IPS-18c (cell line): ENCODE measurements around the gene SUPT4H1.
"Not testable (repeated sequence)": the region's sequence is repeated elsewhere in the genome, so short reads cannot be mapped to it uniquely, and the experiment has no call there.

Experiments used
- H3K4me3 ChIP-seq: 2 replicates; pipeline ENCODE4 v1.7.0; 2013; ENCODE audit warnings: low read depth, mild to moderate bottlenecking, low read length, moderate library complexity; ENCODE audit not compliant: insufficient read depth
- H3K9me3 ChIP-seq: one replicate; pipeline ENCODE4 v1.6.1; 2013; ENCODE audit warnings: mild to moderate bottlenecking, low read length, moderate library complexity; ENCODE audit not compliant: control insufficient read depth, insufficient read depth

SUPT4H1 gene

DNA sequence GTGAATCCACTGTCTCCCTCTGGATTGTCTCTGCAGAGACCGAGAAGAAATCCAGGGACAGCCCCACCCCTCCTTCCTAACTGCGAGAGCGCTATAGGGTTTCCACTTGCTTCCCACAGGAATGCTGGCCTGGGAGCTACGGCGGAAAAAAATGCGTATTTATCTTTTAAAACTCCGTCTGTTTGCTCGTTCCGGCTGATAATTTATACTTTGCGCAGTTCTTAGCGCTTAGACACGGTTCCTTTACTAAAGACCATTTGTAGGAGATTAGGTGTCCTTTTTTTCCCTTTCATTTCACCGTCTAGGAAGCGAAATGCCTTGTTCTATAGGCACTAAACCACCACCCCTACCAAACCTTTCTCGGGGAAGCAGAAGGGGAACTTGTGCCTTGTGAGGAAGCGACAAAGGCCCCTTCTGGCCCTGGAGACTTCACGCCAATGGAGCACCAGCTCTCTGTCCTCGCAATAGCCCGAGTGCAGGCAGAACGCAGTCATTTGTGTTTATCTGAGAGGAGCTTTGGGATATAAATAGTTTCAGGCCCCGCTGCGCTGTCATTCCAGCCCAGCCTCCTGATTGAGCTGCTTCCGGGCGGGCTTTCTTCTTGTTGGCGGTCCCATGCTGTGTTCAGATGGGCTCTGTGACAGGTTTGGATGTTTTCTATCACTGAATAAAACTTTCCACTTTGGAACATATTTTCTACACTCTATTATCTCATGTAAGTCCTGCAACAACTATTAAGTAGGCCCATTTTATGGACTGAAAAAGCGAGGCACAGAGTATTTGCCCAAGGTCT is 791 bp upstream of the SUPT4H1 start:
- Histone ChIP-seq H3K4me3 (peak overlapping the region; percentile 95), H3K9me3 (no peaks in the 10 kb centered on the region)

DNA sequence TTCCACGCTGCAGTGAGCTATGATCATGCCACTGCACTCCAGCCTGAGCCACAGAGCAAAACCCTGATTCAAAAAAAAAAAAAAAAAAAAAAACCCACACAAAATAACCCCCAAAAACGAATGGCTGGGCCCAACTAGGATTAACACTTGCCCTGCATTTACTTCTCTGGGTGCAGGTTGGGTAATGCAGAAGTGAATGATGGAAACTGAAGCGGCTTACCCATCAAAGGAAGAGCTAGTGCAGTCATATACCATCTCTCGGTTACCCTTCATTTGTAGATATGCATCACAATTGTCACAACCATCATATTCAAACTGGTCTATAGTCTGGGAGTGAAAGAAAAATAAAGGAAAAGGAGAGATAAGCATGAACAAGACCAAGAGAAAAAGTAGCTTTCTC is 819 bp downstream of the SUPT4H1 start:
- no peaks in the 10 kb centered on the region for H3K9me3 ChIP-seq

DNA sequence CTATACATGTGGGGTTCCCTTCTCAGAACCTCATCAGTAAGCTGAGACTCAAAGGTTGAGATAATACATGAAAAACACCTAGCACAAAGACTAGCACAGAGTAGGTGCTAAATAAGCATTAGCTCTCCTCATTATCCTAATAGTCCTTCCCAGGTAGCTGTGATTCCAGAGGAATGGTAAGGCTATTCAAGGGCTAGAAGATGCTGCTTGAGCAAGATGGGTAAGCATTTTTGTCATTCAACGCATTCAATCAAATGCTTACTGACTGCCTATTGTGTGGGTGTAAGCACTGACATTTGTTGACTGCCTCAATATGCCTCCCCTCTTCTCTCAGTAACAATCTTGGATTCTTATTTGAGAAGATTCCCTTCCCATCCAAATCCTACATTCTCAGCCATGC is 4.0 kb downstream of the SUPT4H1 start:
- Histone ChIP-seq H3K9me3 (no peaks in the 10 kb centered on the region), H3K4me3 (no peak overlapping the region)

More for the DNA sequence above, 819 bp downstream of the SUPT4H1 start:
- H3K4me3 ChIP-seq: peak overlapping the region; percentile 95

DNA sequence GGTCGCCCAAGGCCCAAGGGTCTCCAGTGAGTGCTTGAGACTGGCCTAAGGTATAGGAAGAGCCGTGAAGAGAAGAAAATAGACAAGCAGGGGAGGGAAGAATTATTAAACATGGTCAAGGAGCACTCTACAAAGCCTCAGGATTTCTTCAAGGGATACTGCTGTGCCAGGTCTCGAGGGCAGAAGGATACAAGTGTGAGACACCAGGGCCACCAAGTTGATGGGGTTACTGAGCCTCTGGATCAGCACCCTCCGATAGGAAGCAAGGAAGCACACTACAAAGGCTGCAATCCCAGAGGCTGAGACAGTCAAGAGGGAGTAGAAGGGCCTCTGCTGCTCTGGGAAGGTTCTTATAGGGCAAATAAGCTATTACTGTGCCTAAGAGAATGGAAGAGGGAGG is 6.5 kb downstream of the SUPT4H1 start:
- Histone ChIP-seq H3K9me3 (no peaks in the 10 kb centered on the region), H3K4me3 (no peak overlapping the region)

DNA sequence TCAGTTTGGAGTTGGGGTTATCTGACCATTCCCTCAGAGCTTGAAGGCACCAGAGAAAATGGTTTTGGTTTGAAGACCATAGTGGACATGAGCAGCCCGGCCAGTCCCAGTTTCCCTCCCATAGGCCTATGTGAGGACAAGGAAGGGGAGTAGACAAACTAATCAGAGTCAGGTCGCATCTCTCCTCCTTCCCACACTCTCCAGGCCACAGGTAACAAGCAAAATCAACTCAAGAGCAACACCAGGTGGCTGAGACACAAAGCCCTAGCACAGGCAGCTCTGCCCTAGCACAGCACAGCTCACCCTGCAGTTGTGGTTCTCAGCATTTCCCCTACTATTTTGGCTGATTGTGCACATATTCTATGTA is 7.2 kb downstream of the SUPT4H1 start:
- no peak overlapping the region for H3K4me3 ChIP-seq
- H3K9me3 ChIP-seq: no peaks in the 10 kb centered on the region

DNA sequence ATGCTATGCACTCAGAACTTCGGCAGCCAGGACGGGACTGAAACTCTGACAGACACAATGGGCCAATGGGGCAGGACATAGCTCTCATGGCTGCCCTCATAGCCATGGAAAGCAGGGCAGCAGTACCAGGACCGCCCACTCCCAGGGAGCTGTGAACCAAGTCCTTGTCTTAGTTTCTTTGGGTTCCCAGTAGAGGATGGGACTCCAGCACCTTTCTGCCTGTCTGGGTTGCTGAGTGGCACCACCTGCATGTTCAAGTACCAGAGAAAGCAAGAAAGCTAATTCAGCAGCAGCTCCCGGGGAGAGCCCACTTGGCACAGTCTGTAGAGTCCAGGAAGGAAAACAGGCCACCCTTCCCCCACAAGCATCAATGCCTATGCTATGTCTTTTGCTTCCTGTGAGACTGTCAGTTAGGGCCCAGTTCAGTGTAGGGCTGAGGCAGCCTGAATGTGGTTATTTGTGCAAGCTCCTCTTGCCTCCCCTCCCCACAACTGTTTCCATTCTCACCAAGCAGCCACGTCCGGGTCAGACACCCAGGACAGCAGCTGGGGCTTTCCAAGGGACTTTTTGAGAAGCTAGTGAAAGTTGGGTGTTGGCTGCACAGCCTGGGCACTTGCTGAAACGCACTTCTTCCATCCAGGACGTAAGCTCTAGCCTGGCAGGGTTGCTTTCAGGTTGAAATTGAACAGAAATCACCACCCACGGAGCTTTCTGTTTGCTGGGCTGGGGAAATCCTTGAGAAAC is 7.8 kb downstream of the SUPT4H1 start:
- H3K4me3 ChIP-seq: no peak overlapping the region
- no peaks in the 10 kb centered on the region for H3K9me3 ChIP-seq

DNA sequence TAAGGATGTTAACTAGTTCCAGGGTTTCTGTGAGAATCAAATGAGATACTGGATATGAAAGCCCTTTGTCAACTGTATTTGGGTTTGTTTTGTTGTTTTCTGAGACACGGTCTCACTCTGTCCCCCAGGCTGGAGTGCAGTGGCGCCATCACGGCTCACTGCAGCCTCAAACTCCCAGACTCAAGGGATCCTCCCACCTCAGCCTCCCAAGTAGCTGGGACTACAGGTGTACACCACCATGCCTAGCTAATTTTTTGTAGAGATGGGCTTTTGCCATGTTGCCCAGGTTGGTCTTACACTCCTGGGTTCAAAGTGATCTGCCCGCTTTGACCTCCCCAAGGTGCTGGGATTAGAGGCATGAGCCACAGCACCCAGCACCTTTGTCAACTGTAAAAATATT is 8.9 kb downstream of the SUPT4H1 start:
- Histone ChIP-seq H3K9me3 (no peaks in the 10 kb centered on the region), H3K4me3 (no peak overlapping the region)

DNA sequence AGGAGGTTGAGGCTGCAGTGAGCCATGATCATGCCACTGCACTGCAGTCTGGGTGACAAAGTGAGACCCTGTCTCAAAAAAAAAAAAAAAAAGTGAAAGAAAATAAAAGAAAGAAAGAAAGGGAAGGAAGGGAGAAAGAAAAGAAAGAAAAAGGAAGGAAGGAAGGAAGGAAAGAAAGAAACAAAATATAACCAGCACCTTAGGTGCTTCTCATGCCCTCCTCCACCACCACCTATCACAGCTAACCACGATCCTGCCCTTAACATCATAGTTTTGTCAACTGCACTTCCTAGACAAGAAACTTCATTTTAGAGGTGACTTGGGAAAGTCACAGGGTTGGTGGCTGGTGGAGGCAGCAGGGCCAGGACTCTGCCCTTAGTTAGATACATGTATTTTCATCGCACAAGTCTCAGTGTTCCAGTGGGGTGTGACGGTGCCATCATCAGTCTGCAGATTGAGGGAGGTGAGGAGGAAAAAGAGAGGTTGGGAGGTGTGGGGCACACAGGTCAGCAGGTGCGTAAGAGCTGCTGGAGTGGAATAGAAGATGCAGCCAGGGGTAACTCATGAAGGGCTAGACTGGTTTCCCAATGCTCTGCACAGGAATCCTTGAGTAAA is 10.0 kb downstream of the SUPT4H1 start:
- H3K9me3 ChIP-seq: no peaks in the 10 kb centered on the region
- H3K4me3 ChIP-seq: no peak overlapping the region

DNA sequence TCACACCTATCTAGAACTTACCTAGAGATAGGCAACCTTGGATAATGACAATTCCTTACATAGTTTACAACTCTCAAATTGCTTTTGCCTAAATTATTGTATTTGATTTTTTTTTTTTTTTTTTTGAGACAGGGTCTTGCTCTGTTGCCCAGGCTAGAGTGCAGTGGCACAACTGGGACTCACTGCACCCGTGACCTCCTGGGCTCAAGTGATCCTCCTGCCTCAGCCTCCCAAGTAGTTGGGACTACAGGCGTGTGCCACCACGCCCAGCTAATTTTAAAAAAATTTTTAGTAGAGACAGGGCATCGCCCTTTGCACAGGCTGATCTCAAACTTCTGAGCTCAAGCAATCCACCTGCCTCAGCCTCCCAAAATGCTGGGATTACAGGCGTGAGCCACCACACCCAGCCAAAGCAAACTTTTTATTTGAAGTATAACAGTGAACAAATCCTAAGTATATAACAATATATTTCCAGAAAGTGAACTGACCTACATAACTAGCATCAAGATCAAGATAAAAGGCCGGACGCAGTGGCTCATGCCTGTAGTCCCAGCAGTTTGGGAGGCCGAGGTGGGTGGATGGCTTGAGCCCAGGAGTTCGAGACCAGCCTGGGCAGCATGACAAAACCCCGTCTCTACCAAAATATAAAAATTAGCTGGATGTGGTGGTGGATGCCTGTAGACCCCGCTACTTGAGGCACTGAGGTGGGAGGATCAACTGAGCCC is 10.7 kb downstream of the SUPT4H1 start:
- not testable (repeated sequence) for H3K9me3 ChIP-seq, H3K4me3 ChIP-seq

DNA sequence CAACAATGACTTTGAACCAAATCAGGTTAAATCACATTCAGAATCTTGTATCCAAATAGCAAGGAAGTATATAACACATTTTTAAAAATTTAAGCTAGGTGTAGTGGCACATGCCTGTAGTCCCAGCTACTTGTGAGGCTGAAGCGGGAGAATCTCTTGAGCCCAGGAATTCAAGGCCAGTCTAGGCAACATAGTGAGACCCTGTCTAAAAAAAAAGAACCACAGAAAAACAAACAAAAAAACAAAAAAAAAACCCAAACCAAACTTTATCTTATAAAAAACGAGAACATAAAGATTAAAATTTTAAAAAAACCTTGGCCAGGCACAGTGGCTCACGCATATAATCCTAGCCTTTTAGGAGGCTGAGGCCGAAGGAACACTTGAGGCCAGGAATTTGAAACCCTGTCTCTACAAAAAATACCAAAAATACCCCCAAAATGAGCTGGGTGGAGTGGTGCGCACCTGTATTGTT is 11.6 kb downstream of the SUPT4H1 start:
- Histone ChIP-seq H3K9me3 (no peaks in the 10 kb centered on the region), H3K4me3 (no peak overlapping the region)

DNA sequence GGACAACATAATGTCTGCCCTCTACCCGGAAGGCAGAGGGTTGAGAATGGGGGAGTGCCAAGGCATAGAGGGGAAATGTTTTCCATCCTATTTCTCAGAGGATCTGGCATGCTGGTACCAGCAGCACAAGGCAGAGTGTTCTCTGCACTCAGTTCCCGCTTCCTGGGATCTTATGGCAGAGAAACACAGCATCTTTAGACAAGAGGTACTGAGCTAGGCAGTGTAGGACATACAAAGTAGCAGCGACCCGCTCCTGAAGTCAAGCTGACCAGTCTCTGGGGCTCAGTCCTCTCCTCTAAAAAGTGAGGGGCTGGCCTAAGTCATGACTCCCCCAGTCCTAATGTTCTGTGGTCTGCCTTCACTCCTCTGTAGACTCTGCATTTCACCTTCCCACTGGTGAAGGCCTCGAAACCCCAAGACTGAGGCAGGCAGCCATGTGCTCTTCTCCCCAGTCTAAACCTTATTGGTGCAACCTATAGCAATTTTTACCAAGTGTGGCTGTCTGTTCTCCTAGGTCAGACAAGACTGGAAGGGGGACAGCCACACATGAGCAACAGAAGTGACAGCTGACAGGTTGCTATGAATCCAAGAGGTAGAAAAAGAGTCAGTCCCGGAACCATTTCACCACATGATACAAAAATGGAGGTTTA is 12.1 kb downstream of the SUPT4H1 start:
- Histone ChIP-seq H3K4me3 (no peak overlapping the region), H3K9me3 (no peaks in the 10 kb centered on the region)

DNA sequence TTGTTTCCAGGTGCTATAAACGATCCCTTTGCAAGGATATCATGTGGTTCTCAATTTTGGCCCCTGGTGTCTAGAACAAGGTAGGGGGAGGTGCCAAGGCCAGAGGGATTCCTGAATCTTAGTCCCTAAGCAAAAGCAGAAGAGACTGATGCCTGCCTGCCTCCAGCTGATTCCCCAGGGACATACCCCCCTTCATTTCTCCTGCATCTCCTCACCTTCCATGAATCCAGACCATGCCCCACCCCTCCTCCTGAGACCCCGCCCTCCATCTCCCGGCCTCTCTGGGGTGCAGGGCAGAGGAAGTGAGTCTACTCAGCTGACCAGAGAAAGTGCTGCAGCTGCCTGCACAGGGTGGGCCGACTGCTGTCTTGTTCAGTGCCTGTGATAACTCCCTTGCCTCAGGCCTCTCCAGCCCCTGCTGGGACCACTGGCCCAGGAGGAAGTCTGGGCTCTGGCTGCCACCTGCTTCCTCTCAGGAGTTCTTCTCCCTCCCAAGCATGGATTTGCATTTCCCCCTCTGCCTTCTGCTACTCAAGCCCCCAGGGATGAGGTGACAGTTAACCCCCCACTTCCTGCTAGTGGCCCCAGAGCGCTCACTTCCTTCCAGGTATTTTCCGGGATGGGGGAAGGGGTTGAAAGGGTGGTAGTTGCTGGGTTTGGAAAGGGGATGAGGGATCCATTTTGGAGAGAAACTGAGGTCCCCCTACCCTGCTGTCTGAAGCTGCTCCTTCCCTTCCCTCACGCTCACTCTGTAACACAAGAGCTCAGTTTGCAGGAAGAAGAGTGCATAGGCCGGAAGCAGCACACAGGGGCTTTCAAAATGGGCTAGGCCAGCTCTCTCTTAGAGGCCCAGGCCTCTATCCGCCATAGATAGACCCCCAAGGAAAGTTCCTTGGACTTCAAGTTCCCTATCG is 12.9 kb downstream of the SUPT4H1 start:
- Histone ChIP-seq H3K9me3 (no peaks in the 10 kb centered on the region), H3K4me3 (no peak overlapping the region; the same call in 1 of the 2 replicates)

DNA sequence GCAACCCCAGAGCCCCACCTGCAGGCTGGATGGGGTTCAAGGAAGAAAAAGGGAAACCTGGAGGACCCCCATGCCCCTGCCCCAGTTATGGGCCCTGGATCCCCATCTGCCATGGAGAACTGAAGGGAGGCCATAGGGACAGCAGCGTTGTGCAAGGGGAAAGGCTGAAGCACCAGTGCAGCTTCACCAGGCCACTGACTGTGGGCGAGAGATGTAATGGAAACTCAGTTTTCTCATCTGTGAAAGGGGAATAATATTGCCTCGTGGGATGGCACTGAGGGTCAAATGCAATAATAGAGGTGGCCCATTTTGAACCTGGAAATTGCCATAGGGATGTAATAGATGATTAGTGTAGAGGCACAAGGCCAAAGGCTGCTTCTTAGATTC is 13.6 kb downstream of the SUPT4H1 start:
- no peaks in the 10 kb centered on the region for H3K9me3 ChIP-seq
- no peak overlapping the region for H3K4me3 ChIP-seq

DNA sequence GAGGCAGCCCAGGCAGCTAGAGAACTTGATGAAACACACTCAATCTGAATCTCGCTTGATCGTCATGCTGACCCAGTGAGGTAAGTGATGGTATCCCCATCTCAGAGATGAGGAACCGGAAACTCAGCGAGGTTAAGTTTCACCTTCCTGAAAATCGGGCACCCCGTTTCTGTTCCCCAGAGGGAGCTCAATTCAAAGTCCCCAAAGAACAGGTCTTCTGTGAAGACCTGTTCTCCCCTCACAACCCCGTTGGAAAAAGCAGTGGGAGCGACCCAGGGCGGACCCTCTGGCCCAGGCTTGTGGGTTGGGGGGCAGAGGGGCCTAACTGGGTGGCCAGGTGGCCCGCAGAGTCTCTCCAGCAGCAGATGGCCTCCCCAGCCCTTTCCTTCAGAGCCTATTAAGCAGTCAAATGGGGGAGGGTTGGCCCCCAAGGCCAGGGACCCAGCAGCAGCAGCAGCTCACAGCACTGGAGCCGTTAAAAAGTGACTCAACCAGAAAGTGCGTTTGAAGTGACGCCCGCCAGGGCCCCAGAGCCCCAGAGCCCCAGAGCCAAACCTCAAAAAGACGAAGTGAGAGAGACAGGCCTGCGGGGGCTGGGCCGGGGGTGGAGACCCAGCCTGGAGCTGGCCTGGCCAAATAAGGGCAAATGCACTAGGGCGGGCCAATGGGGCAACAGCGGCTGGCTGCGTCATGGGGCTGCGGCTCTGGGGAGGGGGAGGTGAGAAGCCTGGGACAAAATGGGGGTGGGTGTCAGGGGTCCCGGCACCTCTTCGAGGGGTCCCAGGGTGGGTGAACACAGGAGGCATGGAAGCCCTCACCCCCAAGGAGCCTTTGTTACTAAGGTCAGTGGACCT is 14.2 kb downstream of the SUPT4H1 start:
- H3K4me3 ChIP-seq: no peak overlapping the region
- no peaks in the 10 kb centered on the region for H3K9me3 ChIP-seq

DNA sequence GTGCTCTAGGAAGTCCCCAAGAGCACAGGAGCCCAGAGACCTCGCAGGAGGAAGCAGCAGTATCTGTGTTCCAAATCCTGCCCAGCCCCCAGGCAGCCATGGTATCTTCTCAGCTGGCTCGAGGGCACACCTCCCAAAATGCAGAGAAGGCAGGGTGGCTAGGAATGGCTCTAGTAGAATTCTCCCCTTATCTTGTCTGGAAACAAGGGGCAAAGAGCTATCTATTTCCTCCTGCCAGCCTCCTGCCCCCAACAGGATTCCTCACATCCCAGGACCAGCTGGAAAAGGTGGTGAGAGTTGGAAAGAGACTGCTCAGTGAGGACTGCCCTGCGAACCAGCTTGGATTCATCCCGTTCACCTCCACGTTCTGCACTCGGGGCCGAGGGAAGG is 14.8 kb downstream of the SUPT4H1 start:
- H3K4me3 ChIP-seq: no peak overlapping the region
- no peaks in the 10 kb centered on the region for H3K9me3 ChIP-seq
